ENCODE data around the gene RBFOX1.

- TF ChIP-seq CTCF (conservative IDR thresholded peaks at IDR 0.05; ENCODE audit: low read depth, low read length) (no peak), EZH2 (IDR thresholded peaks at IDR 0.05; ENCODE audit: low read length, unreplicated experiment) (no peak)
Observed at GRCh38 chr16:7742626-7743025, 410.0 kb downstream of the RBFOX1 start.

All from PC-3 (cell line).